ENCODE data around the gene INMT. TPM values are rescaled to one million over a fixed set of nuclear protein-coding genes. Genes with fewer than 3 reads are reported as not detected.

The INMT gene
- total RNA-seq, 1 donor from 2014 or later, result 0.09 TPM

DNA sequence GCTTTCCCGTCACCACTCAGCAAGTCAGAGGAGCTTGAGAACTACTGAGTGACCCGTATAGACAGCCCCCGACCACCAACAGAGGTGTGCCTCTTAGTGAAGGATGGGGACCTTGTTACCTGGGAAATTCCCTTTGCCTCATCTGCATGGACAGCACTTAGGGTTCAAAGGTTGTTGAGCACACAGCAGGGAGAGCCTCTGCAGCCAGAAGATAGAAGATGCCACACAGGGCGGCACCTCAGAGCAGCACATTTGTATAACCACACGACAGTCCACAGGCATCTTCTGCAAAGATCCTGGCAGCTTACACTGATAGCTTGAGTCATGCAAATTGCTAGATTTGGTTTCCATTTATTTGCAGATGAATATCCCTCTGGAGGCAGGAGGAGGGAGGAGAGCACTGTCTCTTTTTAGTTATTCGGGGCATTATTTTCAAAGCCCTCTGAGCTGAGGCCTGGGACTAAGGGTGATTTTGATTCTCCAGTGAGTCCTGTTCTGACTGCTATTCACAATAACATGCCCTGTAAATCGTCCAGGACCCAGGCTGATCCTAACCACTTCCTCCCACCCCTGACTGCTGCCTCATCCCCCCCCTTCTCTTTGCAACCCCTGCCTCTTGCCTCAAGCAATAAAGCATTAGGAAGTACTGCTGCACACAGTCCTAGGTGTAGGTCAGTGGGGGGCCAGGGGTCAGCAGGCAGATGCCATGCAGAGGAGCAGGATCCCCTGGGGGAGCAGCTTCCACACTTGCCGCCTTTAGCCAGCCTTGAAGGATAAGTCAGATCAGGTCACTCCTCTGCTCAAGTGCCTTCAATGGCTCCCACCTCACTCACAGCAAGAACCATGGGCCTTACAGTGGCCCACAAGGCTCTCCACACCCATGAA lies 24.6 kb upstream of the INMT start:
- H3K4me1 ChIP-seq (ENCODE audit: insufficient read depth, low read length), result no peaks in the 10 kb centered on the region
- H3K27me3 ChIP-seq (ENCODE audit: insufficient read depth, low read length), result peaks cover 27% of the 10 kb centered on the region
- peaks cover under 1% of the 10 kb centered on the region for H3K9me3 Mint-ChIP-seq (ENCODE audit: unreplicated experiment)
- no peaks in the 10 kb centered on the region for H3K9me3 ChIP-seq (ENCODE audit: insufficient read depth, low read depth, low read length)
- peaks cover 5% of the 10 kb centered on the region for H3K4me1 Mint-ChIP-seq (ENCODE audit: low read depth, unreplicated experiment)
- H3K79me2 ChIP-seq (ENCODE audit: insufficient read depth, low read length), result no peaks in the 10 kb centered on the region
- no peak overlapping the region for H3K27ac ChIP-seq (ENCODE audit: low read depth, low read length)
- FAIRE-seq, result no peak
- H3K9ac ChIP-seq (ENCODE audit: low read length), result no peak overlapping the region
- peaks cover 47% of the 10 kb centered on the region for H3K27me3 Mint-ChIP-seq (ENCODE audit: low read depth, unreplicated experiment)
- no peak overlapping the region for H3K4me2 ChIP-seq (ENCODE audit: low read length)
- DNase-seq (ENCODE audit: low read depth), result no peak
- no peak overlapping the region for H3K27ac Mint-ChIP-seq (ENCODE audit: unreplicated experiment)
- H2AFZ ChIP-seq (ENCODE audit: low read depth, low read length), result no peak overlapping the region
- peaks cover 2% of the 10 kb centered on the region for H3K36me3 Mint-ChIP-seq (ENCODE audit: low read depth, unreplicated experiment)
- no peak overlapping the region for H3K4me3 ChIP-seq (ENCODE audit: insufficient read depth, low read depth, low read length)
- no peaks in the 10 kb centered on the region for H4K20me1 ChIP-seq (ENCODE audit: insufficient read depth, low read length)
- no peak overlapping the region for H3K4me3 Mint-ChIP-seq (ENCODE audit: unreplicated experiment)
- no peak for TF ChIP-seq EZH2 (IDR thresholded peaks at IDR 0.05; ENCODE audit: insufficient read depth, low read length)
- TF ChIP-seq, protein P1, sequence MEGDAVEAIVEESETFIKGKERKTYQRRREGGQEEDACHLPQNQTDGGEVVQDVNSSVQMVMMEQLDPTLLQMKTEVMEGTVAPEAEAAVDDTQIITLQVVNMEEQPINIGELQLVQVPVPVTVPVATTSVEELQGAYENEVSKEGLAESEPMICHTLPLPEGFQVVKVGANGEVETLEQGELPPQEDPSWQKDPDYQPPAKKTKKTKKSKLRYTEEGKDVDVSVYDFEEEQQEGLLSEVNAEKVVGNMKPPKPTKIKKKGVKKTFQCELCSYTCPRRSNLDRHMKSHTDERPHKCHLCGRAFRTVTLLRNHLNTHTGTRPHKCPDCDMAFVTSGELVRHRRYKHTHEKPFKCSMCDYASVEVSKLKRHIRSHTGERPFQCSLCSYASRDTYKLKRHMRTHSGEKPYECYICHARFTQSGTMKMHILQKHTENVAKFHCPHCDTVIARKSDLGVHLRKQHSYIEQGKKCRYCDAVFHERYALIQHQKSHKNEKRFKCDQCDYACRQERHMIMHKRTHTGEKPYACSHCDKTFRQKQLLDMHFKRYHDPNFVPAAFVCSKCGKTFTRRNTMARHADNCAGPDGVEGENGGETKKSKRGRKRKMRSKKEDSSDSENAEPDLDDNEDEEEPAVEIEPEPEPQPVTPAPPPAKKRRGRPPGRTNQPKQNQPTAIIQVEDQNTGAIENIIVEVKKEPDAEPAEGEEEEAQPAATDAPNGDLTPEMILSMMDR (IDR thresholded peaks at IDR 0.05; ENCODE audit: insufficient read depth, low read depth, low read length), result no peak
- no peaks in the 10 kb centered on the region for H3K36me3 ChIP-seq (ENCODE audit: insufficient read depth, low read length)

DNA sequence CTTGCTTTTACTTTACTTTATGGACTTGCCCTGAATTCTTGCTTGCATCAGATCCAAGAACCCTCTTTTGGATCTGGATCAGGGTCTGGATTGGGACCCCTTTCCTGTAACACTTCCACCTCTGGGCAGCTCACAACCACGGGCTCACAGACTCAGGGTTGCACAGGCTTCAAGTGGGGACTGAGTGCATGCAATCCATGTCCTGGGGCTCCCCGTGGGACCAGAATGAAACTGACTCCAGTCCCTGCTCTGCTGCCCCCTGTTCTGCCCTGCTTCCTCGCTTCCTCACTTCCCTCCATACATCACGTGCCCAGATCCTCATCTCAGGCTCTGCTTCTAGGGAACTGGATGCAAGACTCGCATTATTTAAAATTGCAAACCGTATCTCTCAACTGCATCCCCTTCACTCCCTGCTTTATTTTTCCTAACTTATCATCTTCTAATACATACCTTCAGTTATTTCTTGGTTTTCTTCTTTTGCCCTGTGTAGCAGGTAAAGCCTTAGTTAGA lies 23.3 kb upstream of the INMT start:
- Mint-ChIP-seq H3K27me3 (ENCODE audit: low read depth, unreplicated experiment) (peaks cover 51% of the 10 kb centered on the region), H3K36me3 (ENCODE audit: low read depth, unreplicated experiment) (peaks cover 2% of the 10 kb centered on the region), H3K4me1 (ENCODE audit: low read depth, unreplicated experiment) (peaks cover 5% of the 10 kb centered on the region), H3K4me3 (ENCODE audit: unreplicated experiment) (no peak overlapping the region), H3K9me3 (ENCODE audit: unreplicated experiment) (no peaks in the 10 kb centered on the region), H3K27ac (ENCODE audit: unreplicated experiment) (no peak overlapping the region)
- H3K36me3 ChIP-seq (ENCODE audit: insufficient read depth, low read length), result no peaks in the 10 kb centered on the region
- no peaks in the 10 kb centered on the region for H3K79me2 ChIP-seq (ENCODE audit: insufficient read depth, low read length)
- H3K9ac ChIP-seq (ENCODE audit: low read length), result no peak overlapping the region
- H3K27me3 ChIP-seq (ENCODE audit: insufficient read depth, low read length), result peaks cover 27% of the 10 kb centered on the region
- no peaks in the 10 kb centered on the region for H3K9me3 ChIP-seq (ENCODE audit: insufficient read depth, low read depth, low read length)
- no peaks in the 10 kb centered on the region for H3K4me1 ChIP-seq (ENCODE audit: insufficient read depth, low read length)
- DNase-seq (ENCODE audit: low read depth), result no peak
- no peak for TF ChIP-seq EZH2 (IDR thresholded peaks at IDR 0.05; ENCODE audit: insufficient read depth, low read length)
- TF ChIP-seq, protein P1 (IDR thresholded peaks at IDR 0.05; ENCODE audit: insufficient read depth, low read depth, low read length), result no peak
- no peak overlapping the region for H3K27ac ChIP-seq (ENCODE audit: low read depth, low read length)
- no peak overlapping the region for H2AFZ ChIP-seq (ENCODE audit: low read depth, low read length)
- H3K4me3 ChIP-seq (ENCODE audit: insufficient read depth, low read depth, low read length), result no peak overlapping the region
- no peak overlapping the region for H3K4me2 ChIP-seq (ENCODE audit: low read length)
- H4K20me1 ChIP-seq (ENCODE audit: insufficient read depth, low read length), result no peaks in the 10 kb centered on the region
- no peak for FAIRE-seq

DNA sequence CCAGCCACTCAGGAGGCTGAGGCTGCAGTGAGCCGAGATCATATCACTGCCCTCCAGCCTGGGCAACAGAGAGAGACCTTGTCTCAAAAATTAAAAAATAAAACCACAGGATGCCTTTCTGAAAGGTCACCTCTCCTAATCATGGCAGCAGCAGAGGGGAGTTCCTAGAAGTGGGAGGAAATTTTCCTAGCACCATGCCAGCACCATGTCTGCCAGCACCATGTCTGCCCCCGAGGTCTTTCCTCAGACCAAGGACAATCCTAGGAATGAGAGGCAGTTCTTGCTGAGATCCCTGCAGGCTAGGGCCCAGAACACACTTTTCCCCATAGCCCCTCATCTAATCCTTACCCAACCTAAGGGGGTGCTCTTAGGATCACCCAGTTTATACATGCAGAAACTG lies 22.3 kb upstream of the INMT start:
- H3K9ac ChIP-seq (ENCODE audit: low read length), result no peak overlapping the region

More for the DNA sequence above, 22.3 kb upstream of the INMT start:
- peaks cover 53% of the 10 kb centered on the region for H3K27me3 Mint-ChIP-seq (ENCODE audit: low read depth, unreplicated experiment)
- no peak overlapping the region for H3K4me2 ChIP-seq (ENCODE audit: low read length)
- no peaks in the 10 kb centered on the region for H3K36me3 ChIP-seq (ENCODE audit: insufficient read depth, low read length)
- DNase-seq (ENCODE audit: low read depth) (no peak), FAIRE-seq (no peak)
- no peak overlapping the region for H2AFZ ChIP-seq (ENCODE audit: low read depth, low read length)
- no peak overlapping the region for H3K27ac ChIP-seq (ENCODE audit: low read depth, low read length)
- H3K79me2 ChIP-seq (ENCODE audit: insufficient read depth, low read length), result no peaks in the 10 kb centered on the region
- H3K4me3 ChIP-seq (ENCODE audit: insufficient read depth, low read depth, low read length), result no peak overlapping the region
- no peak overlapping the region for H3K27ac Mint-ChIP-seq (ENCODE audit: unreplicated experiment)
- no peaks in the 10 kb centered on the region for H3K4me1 ChIP-seq (ENCODE audit: insufficient read depth, low read length)
- TF ChIP-seq, protein P1 (IDR thresholded peaks at IDR 0.05; ENCODE audit: insufficient read depth, low read depth, low read length), result no peak
- no peak for TF ChIP-seq EZH2 (IDR thresholded peaks at IDR 0.05; ENCODE audit: insufficient read depth, low read length)
- H3K36me3 Mint-ChIP-seq (ENCODE audit: low read depth, unreplicated experiment), result peaks cover 2% of the 10 kb centered on the region
- no peaks in the 10 kb centered on the region for H3K9me3 ChIP-seq (ENCODE audit: insufficient read depth, low read depth, low read length)
- peaks cover 5% of the 10 kb centered on the region for H3K4me1 Mint-ChIP-seq (ENCODE audit: low read depth, unreplicated experiment)
- no peaks in the 10 kb centered on the region for H4K20me1 ChIP-seq (ENCODE audit: insufficient read depth, low read length)
- peaks cover 22% of the 10 kb centered on the region for H3K27me3 ChIP-seq (ENCODE audit: insufficient read depth, low read length)
- no peak overlapping the region for H3K4me3 Mint-ChIP-seq (ENCODE audit: unreplicated experiment)
- H3K9me3 Mint-ChIP-seq (ENCODE audit: unreplicated experiment), result no peaks in the 10 kb centered on the region

Data from astrocyte (in vitro differentiated cells and primary cell).